Mesothelial cell of epicardium (in vitro differentiated cells): ENCODE measurements around the gene BHLHE41. TPM values are rescaled to one million over a fixed set of nuclear protein-coding genes. Genes with fewer than 3 reads are reported as not detected.

Experiments
- DNase-seq, 2 experiments: peaks; one replicate each; pipeline ENCODE4 v3.0.0; 2021; ENCODE audit warnings: low spot score in 2 of 2; ENCODE audit not compliant: unreplicated experiment in 2 of 2
- H3K27ac Mint-ChIP-seq: 2 replicates; pipeline ENCODE4 v1.8.0; 2021; ENCODE audit warnings: mixed read lengths
- H3K27me3 Mint-ChIP-seq: 2 replicates; pipeline ENCODE4 v1.8.0; 2021; ENCODE audit warnings: low read depth, mixed read lengths
- H3K36me3 Mint-ChIP-seq: 2 replicates; pipeline ENCODE4 v1.8.0; 2021; ENCODE audit warnings: mixed read lengths
- H3K4me1 Mint-ChIP-seq: 2 replicates; pipeline ENCODE4 v1.8.0; 2021; ENCODE audit warnings: mixed read lengths
- H3K4me3 Mint-ChIP-seq: 2 replicates; pipeline ENCODE4 v1.8.0; 2021; ENCODE audit warnings: mild to moderate bottlenecking, moderate library complexity, mixed read lengths
- H3K9me3 Mint-ChIP-seq: 2 replicates; pipeline ENCODE4 v1.8.0; 2021; ENCODE audit warnings: mixed read lengths
- total RNA-seq: library from RNA; stranded (reverse); gene quantifications from 3 replicates; pipeline ENCODE4 v1.2.1, GENCODE V29; 2021
- TF ChIP-seq, protein P1 (sequence below): fragments of 200-600 bp; sonication (generic); IDR thresholded peaks from one replicate; pipeline ENCODE4 v1.5.0; 2021; ENCODE audit warnings: antibody characterized with exemption; ENCODE audit not compliant: unreplicated experiment

The BHLHE41 gene
- total RNA-seq, 1 donor from 2014 or later: 9.2 TPM

DNA sequence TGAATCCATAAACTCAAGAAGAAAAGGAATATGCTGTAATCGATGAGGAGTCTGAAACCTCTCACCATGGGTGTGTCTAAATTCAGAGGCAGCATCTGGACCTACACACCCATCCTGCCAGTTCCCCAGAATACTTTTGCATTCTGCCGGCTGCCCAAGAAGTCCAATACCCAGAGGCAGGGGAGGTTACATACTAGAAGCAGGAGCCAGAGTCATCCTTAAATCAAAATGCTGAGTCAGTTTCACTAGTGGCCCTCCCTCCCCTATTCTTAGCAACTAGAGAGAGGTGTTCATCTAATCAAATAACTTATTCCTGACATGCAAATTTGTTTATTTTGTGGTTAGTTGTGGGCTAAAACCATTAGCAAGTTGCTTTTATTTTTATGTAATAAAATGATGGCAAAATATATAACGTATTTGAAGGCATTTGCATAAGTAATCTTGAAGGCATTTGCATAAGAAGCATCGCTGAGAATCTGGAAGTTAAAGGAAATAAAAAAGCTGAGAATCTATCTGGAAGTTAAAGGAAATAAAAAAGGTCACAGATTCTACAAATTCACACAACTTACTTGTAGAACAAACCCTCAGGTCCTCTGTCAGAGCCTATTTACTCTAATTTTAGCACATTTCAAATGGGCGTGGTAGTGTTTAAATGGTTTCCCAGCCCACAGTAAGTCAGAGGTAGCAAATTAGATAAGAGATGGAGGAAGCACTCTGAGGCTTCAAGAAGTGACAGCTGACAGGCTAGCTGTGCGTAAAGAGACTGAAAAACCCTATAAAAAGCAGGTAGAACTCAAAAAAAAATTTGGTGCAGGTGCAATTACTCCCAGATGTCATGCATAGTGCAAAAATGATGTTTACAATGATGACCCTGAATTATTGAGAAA lies 7.8 kb downstream of the BHLHE41 start:
- Mint-ChIP-seq H3K4me3 (no peak overlapping the region), H3K36me3 (no peaks in the 10 kb centered on the region), H3K27ac (no peak overlapping the region), H3K27me3 (peaks cover 15% of the 10 kb centered on the region), H3K4me1 (peaks cover 49% of the 10 kb centered on the region), H3K9me3 (no peaks in the 10 kb centered on the region)
- TF ChIP-seq, protein P1, sequence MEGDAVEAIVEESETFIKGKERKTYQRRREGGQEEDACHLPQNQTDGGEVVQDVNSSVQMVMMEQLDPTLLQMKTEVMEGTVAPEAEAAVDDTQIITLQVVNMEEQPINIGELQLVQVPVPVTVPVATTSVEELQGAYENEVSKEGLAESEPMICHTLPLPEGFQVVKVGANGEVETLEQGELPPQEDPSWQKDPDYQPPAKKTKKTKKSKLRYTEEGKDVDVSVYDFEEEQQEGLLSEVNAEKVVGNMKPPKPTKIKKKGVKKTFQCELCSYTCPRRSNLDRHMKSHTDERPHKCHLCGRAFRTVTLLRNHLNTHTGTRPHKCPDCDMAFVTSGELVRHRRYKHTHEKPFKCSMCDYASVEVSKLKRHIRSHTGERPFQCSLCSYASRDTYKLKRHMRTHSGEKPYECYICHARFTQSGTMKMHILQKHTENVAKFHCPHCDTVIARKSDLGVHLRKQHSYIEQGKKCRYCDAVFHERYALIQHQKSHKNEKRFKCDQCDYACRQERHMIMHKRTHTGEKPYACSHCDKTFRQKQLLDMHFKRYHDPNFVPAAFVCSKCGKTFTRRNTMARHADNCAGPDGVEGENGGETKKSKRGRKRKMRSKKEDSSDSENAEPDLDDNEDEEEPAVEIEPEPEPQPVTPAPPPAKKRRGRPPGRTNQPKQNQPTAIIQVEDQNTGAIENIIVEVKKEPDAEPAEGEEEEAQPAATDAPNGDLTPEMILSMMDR: no peak
- DNase-seq: no peak

DNA sequence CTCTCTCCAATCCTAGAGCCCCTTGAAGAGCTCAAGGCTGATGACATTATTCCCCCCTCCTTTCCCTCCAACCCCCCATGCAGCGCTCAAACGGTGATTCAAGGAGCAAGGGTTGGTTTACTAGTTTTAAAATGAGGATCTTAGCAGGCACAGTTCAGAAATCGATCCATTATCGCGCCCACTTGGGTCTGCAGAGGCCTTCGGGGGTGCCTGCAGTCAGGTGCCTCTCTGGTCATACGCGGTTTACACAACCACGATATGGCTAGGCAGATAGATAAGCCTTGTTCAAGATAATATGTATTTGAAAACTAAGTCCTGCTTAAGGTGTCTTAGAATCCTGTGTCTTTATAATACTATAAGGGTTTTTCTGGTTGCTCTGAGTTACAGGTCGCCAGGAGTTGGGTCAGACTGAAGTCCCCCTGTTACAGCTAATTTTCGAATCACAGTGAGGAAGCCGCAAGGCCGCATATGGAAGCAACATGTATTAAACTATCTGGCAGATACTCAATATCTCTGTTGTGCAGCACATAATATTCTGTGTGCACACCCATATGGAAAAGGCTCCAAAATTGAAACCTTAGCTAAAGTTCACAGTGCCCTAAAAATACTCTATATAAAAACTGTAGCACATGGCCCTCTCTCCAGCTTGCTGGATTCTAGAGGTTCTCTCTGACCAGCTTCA lies 10.0 kb downstream of the BHLHE41 start:
- H3K4me3 Mint-ChIP-seq: peak overlapping the region; percentile 65
- H3K36me3 Mint-ChIP-seq: no peaks in the 10 kb centered on the region
- H3K27ac Mint-ChIP-seq: peak overlapping the region; percentile 94
- DNase-seq: no peak
- peaks cover 54% of the 10 kb centered on the region for H3K4me1 Mint-ChIP-seq
- TF ChIP-seq, protein P1: no peak
- H3K27me3 Mint-ChIP-seq: no peaks in the 10 kb centered on the region
- no peaks in the 10 kb centered on the region for H3K9me3 Mint-ChIP-seq

DNA sequence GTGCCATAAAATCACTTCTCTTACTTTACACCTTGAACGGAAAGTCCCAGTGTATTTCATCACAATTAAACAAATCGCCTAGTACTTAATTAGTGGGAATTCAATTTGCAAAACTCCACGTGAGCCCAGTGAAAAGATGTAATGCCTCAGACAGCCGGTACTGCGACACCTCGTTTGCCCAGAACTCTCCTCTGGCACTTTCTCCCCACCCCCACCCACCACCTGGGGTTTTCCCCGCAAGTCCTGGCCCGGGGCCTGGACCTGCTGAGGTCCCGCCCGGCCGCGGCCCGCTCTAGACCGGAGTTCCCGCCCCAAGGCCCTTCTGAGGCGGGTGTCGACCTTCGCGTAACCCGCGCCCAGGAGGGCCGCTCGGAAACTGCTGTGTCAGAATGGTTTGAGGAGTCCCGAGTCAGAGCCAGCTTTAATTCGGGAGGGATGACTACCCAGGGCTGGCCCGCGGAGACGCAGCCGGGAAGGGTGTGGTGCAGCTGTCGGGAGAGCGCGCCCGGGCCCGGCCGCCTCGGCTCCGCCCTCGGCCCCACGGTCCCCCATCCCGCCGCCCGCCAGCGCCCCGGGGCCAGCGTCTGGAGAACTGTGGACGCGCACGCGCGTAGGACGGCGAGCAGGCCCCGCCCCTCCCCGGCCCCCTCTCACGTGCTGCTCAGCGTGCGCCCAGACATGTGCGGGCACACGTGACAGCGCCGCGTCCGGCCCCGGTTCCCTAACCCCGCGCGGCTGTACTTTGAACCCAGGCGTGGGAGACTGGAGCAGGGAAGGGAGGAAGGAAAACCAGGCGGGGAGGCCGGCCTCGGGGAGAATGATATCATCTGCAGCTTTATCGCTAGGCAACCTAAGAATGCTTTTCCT lies 10.8 kb downstream of the BHLHE41 start:
- Mint-ChIP-seq H3K36me3 (no peaks in the 10 kb centered on the region), H3K4me1 (peaks cover 55% of the 10 kb centered on the region), H3K4me3 (peak overlapping the region; percentile 67), H3K27me3 (no peaks in the 10 kb centered on the region), H3K27ac (peak overlapping the region; percentile 94), H3K9me3 (no peaks in the 10 kb centered on the region)
- DNase-seq: peak; percentile 77 to 80
- TF ChIP-seq, protein P1: peak; percentile 21

DNA sequence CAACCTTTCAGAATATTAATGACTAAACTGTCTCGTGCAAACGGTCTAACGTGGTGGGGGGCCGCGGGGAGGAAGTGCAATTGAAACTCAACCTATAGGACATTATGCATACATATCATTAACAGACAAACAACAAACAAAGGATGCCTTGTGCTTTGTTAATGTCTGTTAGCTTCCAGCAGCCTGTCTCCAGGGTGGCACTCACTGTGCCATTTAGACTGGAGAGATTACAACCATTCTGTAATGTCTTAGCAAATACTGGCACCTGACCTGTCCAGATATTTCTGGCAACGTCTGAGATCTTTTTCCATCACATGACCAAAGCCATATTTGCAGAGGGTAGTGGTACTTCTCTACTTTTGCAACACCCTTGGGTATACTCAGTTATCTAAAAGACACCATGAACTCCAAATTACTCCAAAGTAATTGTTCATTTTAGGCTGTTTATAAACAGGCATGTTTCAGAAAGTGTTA lies 11.6 kb downstream of the BHLHE41 start:
- peak overlapping the region; percentile 70 for H3K27ac Mint-ChIP-seq
- no peaks in the 10 kb centered on the region for H3K36me3 Mint-ChIP-seq

More for the DNA sequence above, 11.6 kb downstream of the BHLHE41 start:
- TF ChIP-seq, protein P1: no peak
- Mint-ChIP-seq H3K9me3 (no peaks in the 10 kb centered on the region), H3K4me3 (peak overlapping the region; percentile 67), H3K4me1 (peaks cover 63% of the 10 kb centered on the region), H3K27me3 (no peaks in the 10 kb centered on the region)
- no peak for DNase-seq
